Muscle of back (tissue), 11 donors: ENCODE measurements around the gene ST6GAL1. TPM values are rescaled to one million over a fixed set of nuclear protein-coding genes. Genes with fewer than 3 reads are reported as not detected.
"Not testable (repeated sequence)": the region's sequence is repeated elsewhere in the genome, so short reads cannot be mapped to it uniquely, and the experiment has no call there.

Experiments used
- DNase-seq, 3 donors: peaks; one replicate each; pipeline versions ENCODE4 v3.0.0 to v3.0.0-alpha.2; 2013
- polyA plus RNA-seq, 10 donors: library from polyadenylated mRNA; unstranded; fragments of 120-200 nt; gene quantifications; one replicate each; pipeline ENCODE4 v1.2.1, GENCODE V29; 2013; ENCODE audit not compliant: insufficient read length in 10 of 10

Gene ST6GAL1
- polyA plus RNA-seq, 10 donors = 10.3 to 18.7 (median 14.4) TPM

- DNase-seq = no peak
Observed at GRCh38 chr3:186993210-186993782, 63.0 kb downstream of the ST6GAL1 start.

- no peak for DNase-seq
Observed at GRCh38 chr3:186994000-186994955, 64.0 kb downstream of the ST6GAL1 start.

GRCh38 chr3:186996356-186996755 lies 66.0 kb downstream of the ST6GAL1 start:
- DNase-seq = no peak

- no peak for DNase-seq
Observed at GRCh38 chr3:186997061-186997460, 66.7 kb downstream of the ST6GAL1 start.

- no peak for DNase-seq
Observed at GRCh38 chr3:186997473-186997939, 67.2 kb downstream of the ST6GAL1 start.

GRCh38 chr3:186998937-186999368 lies 68.6 kb downstream of the ST6GAL1 start:
- DNase-seq = no peak

GRCh38 chr3:187000711-187001151 lies 70.4 kb downstream of the ST6GAL1 start:
- peak in 1 of 3 donors; percentile 18 for DNase-seq

GRCh38 chr3:187002915-187003314 lies 72.6 kb downstream of the ST6GAL1 start:
- DNase-seq = no peak

GRCh38 chr3:187005827-187006481 lies 75.6 kb downstream of the ST6GAL1 start:
- no peak for DNase-seq

- no peak for DNase-seq
Observed at GRCh38 chr3:187006864-187007630, 76.7 kb downstream of the ST6GAL1 start.

GRCh38 chr3:187010382-187010781 lies 80.1 kb downstream of the ST6GAL1 start:
- DNase-seq = not testable (repeated sequence)

- no peak for DNase-seq
Observed at GRCh38 chr3:187011915-187012314, 81.6 kb downstream of the ST6GAL1 start.

GRCh38 chr3:187012609-187013051 lies 82.3 kb downstream of the ST6GAL1 start:
- peak in 1 of 3 donors; percentile 40 for DNase-seq

GRCh38 chr3:187013159-187013716 lies 82.9 kb downstream of the ST6GAL1 start:
- DNase-seq = no peak

GRCh38 chr3:187014417-187014864 lies 84.1 kb downstream of the ST6GAL1 start:
- DNase-seq = no peak

- no peak for DNase-seq
Observed at GRCh38 chr3:187015903-187016638, 85.7 kb downstream of the ST6GAL1 start.

GRCh38 chr3:187016639-187017345 lies 86.5 kb downstream of the ST6GAL1 start:
- DNase-seq = no peak

GRCh38 chr3:187017511-187018230 lies 87.3 kb downstream of the ST6GAL1 start:
- no peak for DNase-seq

- DNase-seq = no peak
Observed at GRCh38 chr3:187019542-187020072, 89.3 kb downstream of the ST6GAL1 start.
